Measurements from ENCODE around the gene RRAGC.

RRAGC gene, protein sequence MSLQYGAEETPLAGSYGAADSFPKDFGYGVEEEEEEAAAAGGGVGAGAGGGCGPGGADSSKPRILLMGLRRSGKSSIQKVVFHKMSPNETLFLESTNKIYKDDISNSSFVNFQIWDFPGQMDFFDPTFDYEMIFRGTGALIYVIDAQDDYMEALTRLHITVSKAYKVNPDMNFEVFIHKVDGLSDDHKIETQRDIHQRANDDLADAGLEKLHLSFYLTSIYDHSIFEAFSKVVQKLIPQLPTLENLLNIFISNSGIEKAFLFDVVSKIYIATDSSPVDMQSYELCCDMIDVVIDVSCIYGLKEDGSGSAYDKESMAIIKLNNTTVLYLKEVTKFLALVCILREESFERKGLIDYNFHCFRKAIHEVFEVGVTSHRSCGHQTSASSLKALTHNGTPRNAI

DNA sequence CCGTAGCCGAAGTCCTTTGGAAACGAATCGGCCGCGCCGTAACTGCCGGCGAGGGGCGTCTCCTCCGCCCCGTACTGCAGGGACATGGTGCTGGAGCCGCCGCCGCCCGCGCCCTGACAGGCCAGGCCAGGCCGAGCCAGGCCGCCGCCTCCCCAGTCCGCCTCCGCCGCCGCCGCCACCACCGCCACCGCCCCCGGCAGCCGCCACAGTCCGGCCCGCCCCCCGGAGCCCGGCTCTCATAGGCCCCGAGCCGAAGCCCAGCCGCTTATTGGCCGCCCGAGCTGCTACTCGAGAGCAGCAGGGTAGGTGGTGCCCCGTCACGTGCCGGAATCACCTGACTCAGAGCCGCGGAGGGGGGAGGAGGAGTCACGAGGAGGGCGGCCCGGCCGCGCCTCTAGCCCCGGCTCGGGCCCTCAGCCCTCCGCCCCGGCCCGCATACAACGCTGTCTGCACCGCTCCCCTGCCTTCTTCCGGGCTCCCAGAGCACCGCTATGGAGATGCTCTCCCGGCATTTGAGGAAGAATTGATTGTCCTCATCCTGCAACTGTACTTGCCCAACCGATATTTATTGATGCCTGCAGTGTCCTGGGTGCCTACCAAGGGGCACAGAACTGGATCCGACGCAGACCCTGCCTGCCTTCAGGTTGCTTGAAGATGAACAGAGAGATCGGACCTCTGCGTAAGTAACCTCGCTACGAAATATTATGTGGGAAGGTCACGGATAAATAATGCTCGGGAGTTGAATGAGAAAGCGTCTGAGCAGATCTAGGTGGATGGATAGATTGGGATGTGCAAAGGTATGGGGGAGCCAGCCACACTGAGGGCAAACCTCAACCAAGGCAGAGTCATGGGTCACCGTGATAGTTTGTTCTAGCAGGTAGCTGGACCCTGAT lies at the start of gene RRAGC:
TSS of gene RRAGC (minus strand) at position 212 of the 893 bp plus-strand sequence. CDS start at position 86, 126 bp downstream.
- peak; percentile 98 for DNase-seq (ENCODE audit: low read depth, low spot score)

DNA sequence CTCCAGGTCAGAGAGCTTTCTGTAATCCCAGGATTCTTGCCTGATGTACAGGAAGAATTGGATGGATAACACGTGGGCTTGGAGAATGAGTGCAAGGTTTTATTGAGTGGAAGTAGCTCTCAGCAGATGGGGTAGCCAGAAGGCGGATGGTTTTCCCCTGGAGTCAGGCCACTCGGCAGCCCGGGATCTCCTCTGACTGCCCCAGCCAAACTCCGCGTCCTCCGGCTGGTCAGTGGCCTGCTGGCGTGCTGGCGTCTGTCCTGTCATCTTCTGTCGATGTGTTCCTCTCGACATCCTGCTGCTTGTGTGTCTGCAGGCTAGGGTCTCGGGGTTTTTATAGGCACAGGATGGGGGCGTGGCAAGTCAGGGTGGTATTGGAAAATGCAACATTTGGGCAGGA lies 49.2 kb upstream of the RRAGC start:
- DNase-seq (ENCODE audit: low read depth, low spot score) = no peak

DNA sequence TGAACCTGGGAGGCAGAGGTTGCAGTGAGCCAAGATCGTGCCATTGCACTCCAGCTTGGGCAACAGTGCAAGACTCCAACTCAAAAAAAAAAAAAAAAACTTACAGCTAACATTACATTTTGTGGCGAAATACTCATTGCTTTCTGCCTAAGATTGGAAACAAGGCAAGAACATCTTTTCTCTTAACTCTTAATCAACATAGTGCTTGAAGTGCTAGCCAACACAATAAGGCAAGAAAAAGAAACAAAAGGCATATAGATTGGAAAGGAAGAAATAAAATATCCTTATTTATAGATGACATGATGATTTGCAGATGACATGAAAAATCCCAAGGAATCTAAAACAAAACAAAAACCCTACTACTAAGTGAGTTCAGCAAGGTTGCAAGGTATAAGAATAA lies 46.4 kb upstream of the RRAGC start:
- DNase-seq (ENCODE audit: low read depth, low spot score) = no peak

DNA sequence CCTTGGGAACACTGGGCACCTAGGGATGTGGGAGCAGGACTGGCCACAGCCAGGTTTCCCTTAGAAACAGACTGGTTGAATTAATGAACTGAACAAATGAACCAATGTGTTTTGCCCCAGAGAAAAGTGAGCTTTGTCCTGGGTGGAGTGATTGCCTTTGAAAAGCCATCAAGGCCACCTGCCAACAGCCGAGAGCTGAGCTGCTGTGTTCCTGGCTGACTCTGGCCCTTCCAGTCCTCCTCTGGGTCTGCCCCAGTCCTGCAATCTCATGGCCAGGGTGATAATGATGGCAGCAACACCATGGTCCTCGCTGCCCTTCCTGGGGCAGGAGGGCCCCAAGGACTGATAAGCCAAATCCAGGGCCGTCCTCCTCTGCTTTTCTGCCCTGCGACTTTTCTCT lies 40.0 kb upstream of the RRAGC start:
- no peak for DNase-seq (ENCODE audit: low read depth, low spot score)

DNA sequence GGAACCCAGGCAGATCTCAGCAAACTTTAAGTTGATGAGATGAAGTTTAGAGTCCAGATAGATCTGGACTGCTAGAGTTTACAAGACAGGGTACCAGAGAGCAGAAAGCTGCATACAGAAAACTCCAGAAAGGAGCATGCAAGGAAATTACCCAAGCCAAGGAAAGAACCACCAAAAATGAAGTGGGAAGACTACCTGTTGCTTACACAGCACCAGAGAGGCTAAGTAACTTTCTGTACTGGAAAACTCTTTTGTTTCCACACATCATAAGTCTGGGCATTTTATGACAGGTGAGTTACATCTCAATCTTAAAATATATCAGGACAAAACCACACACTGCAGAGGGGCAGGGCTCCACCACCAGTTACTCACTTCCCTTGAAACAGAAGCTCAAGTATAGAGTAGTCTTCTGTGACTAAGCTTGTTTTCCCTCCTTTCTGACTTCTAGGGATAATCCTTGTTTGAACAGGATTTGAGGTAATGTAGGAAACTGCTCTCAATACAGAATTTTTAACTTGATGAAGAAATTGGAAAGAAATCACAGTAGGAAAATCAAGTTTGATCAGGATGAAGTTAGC lies 39.2 kb upstream of the RRAGC start:
- DNase-seq (ENCODE audit: low read depth, low spot score) = no peak

DNA sequence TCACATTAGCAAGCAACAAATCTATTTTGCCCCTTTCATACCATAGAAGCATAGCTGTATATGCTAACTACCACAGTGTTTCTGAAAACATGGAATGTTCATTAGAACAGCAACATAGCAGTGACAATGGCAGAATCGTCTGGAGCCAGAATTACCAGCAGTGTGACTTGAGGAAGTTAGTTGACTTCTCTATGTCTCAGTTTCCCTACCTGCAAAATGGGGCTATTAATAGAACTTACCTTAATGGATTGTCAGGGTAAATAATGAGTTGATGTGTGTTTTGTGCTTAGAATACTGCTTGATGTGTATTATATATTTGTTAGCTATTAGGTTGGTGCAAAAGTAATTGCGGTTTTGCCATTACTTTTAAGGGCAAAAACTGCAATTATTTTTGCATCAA lies 36.6 kb upstream of the RRAGC start:
- DNase-seq (ENCODE audit: low read depth, low spot score) = no peak

DNA sequence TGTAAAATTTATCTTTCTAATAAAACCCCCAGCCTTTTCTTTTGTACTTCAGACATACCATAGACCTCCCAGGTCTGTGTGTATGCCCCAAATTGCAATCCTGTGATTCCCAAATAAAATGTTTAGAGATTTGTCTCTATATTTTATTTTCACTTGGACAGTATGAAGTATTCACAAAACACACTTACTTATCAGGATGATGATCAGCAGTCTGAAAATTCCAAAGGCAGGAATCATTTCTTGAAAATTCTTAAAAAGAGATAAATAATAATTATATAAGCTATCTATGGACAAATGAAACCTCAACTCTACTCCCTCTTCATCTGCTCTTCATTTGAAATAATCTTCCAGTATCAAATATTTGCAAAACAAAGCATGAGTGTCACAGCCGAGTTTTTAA lies 33.4 kb upstream of the RRAGC start:
- DNase-seq (ENCODE audit: low read depth, low spot score) = no peak

DNA sequence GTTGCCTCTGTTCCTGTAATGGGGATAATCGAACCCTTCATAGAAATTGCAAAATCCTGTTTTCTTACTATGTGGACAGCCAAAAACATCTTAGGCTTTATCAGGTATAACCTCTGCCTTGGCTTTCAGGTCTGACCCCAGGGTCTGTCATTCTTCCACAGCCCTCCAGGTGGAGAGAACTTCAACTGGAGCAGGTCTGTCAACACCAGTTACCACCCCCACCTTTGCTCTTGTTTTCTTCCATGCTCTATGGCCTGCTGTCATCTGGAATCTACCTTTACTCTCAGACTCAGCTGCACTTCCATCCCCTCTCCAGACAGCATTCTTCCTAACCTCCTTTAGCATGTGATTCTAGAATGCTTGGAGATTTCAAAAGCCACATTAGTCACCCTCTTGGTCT lies 32.2 kb upstream of the RRAGC start:
- DNase-seq (ENCODE audit: low read depth, low spot score) = peak; percentile 51

DNA sequence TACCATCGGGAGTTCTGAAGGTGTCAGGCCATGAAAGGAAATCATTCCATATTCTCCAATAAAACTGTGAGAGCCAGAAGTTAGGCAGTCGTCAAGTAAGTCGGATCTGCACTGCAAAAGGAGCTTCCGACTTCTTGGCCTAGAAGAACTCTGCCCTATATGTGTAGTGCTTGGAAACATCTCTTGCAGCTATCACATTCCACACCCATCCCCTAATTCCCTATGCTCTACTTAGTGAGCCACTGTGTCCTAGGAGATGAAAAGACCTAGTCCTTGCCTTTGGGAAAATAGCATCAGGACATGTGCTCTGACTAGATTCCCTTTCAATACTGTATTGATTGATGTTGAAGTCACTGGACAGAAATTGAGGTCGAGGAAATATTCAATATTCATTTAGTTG lies 30.0 kb upstream of the RRAGC start:
- no peak for DNase-seq (ENCODE audit: low read depth, low spot score)

DNA sequence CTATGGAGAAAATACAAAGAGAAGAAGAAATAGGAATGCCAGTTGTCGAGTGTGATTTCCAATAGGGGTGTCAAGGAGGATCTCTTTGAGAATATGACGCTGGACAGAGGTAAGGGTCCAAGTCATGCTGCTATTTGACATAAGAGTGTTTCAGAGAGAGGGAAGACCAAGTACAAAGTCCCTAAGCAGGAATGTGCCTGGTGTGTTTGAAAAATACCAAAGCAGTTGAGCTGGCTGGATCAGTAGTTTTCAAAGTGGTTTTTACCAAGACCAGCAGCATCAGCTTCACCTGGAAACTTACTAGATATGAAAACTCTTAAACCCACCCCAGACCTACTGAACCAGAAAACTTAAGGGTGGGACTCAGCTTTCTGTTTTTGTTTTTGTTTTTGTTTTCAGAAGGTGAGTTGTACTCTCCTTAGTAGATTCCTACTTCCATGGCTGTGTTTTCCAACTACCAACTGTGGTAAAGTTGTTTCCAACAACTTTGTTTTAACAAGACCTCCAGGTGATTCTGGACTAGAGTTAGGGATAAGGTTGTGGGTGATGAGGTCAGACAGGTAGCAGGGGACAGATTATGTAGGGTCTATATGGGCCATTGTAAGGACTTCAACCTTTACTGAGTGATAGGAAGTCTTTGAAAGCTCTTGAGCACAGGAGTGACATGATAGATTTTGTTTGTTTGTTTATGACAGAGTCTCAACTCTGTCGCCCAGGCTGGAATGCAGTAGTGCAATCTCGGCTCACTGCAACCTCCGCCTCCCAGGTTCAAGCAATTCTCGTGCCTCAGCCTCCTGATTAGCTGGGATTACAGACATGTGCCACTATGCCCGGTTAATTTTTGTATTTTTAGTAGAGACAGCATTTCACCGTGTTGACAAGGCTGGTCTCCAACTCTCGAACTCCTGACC lies 29.1 kb upstream of the RRAGC start:
- DNase-seq (ENCODE audit: low read depth, low spot score) = no peak

DNA sequence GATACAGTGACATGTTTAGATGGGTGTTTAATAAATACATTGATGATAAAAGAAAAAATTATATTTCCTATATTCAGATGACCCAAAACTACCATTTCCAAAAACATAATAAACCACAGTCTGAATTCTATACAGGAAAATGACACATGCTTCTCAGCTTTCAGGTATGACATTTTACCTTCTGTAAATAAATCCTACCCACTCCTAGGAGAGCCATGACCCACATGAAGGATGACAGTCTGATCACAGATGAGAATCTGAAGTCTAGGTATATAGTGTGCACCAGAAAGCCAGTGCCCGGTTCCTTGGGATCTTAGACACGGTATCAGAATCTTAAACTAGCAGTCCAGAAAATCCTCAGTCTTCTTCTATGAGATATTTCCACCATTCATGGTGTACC lies 25.5 kb upstream of the RRAGC start:
- DNase-seq (ENCODE audit: low read depth, low spot score) = no peak

DNA sequence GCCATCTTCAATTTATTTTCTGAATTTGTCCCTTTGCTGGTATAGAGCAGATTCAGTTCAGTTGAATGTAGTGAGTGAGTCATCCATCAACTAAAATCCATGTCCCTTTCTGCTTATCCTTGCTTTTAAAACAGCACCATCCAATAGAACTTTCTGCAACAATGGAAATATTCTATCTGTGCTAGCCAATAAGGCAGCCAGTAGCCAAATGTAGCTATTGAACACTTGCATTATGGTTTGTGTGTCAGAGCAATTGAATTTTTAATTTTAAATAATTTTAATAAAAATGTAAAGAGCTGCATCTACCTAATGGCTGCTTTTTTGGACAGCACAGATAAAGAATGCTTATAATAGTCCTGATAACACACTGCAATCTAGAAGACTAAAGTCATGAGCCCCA lies 21.9 kb upstream of the RRAGC start, which contains the start of gene GJA9:
TSS of gene GJA9 (minus strand) at position 101 of the 400 bp plus-strand sequence. CDS start 5,489 bp downstream, outside the sequence.
- DNase-seq (ENCODE audit: low read depth, low spot score) = no peak

DNA sequence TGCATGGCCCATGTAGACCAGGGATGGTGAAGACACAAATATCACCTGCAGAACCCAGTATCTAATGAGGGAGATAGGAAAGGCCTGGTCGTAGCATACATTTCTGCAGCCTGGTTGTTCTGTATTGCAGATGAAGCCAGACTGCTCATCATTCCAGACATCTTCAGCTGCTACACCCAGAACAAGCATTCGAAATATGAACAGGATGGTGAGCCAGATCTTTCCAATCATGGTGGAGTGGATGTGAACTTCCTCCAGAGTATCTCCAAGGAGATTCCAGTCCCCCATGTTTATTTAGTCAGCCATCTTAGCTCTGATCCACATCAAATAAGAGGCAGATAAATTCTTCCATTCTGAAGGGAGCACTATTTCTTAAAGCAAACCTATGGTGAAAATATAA lies 16.2 kb upstream of the RRAGC start:
- no peak for DNase-seq (ENCODE audit: low read depth, low spot score)

DNA sequence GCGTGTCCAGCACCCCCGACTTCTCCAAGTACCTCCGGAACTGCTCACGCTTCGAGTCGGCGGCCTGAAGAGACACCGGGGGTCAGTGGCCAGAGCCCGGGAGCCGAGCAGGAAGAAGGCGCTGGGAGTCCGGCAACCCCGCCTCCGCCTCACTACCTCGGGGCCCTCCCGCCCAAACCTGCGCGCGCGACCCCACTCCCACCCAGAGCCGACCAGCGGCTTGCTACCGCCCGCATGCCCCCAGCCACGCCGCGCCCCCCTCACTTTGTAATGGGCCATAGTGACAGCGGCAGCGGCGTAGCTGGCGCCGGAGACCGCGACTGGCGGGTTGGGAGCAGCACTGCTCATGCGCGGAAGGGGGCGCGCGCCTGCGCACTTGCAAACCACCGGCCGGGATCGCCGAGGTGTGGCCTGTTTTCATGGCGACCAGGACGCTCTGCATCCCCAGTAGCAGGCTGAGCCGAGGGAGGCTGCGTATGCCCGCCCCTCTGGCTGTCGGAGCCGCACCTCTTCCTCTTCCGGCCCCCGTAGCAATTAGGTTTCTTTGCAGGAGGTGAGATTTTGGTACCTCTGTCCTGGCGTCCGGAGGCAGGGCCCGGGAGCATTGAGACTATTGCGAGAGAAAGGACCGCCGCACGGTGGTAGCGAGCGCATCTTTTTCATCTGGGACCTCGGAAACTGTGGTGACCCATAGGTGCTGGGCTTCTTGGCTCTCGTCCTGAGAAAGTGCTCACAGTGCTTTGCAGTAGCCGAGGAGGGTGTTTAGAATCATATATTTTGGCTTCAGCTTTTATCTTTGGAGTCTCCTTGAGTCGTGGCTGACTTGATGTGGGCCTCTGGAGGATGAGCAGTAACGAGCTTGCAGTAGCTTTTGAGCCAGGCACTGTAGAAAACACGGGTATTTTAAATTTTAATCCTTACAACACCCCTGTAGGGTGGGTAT lies 13.7 kb upstream of the RRAGC start, which contains the start of gene MYCBP:
TSS of gene MYCBP (minus strand) at position 322 of the 943 bp plus-strand sequence. CDS start at position 279, 43 bp downstream.
- peak; percentile 98 for DNase-seq (ENCODE audit: low read depth, low spot score)

DNA sequence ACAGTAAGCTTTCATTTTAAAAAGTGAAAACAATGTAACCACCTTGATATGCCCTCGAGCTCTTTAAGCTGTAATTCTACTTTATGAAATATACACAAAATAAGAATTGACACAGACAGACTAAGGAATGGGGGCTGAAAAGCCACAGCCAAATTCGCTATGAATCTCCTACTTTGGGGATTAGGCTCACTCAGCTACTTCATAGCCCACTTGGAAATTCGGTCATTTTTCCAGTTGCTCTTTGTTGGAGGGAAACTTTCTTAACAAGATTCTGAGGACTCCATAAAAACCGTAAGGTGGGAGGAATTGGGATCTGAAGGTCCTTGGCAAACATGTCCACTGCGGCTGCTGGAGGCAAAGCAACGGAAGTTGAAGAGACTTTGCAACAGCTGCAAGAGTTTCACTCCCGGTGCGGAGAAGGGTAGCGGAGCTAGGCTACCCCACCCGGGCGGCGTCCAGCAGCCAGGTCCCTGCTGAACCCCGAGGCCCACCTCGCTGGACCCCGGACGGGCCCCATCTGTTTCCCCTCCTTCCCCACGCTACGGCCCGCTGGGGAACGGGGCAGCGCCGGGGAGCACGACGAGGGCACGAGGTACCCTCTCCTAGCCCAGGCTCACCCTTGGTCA lies 12.9 kb upstream of the RRAGC start:
- DNase-seq (ENCODE audit: low read depth, low spot score) = no peak

DNA sequence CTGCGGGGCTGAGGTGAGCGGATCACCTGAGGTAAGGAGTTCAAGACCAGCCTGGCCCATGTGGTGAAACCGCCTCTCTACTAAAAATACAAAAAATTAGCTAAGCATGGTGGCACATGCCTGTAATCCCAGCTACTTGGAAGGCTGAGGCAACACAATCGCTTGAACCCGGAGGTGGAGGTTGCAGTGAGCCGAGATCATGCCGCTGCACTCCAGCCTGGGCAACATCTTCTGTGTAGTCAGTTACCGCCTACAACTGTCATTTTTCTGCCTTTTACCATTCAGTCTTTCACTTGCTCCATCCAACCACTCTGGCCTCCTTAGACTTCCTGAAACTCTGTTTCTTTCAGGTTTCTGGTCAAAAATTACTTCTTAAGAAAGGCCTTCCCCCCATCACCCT lies 11.4 kb upstream of the RRAGC start:
- DNase-seq (ENCODE audit: low read depth, low spot score) = no peak

DNA sequence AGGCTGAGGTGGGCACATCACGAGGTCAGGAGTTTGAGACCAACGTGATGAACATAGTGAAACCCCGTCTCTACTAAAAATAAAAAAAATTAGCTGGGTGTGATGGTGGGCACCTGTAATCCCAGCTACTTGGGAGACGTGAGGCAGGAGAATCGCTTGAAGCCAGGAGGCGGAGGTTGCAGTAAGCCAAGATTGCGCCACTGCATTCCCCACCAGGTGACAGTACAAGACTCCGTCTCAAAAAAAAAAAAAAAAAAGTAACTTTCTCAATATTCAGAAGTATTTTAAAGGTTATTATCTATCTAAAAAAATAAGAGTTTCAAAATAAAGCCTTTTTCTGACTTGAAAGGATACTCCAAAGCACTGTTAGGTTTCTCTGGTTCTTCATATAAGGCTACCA lies 7.6 kb upstream of the RRAGC start:
- DNase-seq (ENCODE audit: low read depth, low spot score) = no peak

DNA sequence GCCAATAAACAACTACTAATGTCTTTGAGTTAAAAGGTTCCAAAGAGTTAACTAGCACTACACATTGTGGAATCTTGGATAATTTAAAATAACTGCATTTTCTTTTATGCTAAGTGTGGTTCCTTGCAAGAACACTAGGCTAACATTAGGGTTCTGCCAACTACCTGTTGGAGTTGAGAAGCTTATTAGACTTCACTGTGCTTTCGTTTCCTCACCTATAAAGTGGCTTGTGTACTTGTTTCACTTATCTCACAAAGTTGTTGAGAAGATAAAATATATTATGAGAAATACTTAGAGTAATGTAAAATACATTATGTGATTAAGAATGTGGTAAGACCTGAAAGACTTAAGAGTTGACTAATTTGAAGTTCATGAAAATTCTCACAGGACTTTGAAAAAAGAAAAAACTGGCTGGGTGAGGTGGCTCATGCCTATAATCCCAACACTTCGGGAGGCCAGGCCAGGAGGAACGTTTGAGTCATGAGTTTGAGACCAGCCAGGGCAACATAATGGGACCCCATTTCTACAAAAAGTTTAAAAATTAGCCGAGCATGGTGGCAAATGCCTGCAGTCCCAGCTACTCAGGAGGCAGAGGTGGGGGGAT lies 5.6 kb upstream of the RRAGC start:
- no peak for DNase-seq (ENCODE audit: low read depth, low spot score)

DNA sequence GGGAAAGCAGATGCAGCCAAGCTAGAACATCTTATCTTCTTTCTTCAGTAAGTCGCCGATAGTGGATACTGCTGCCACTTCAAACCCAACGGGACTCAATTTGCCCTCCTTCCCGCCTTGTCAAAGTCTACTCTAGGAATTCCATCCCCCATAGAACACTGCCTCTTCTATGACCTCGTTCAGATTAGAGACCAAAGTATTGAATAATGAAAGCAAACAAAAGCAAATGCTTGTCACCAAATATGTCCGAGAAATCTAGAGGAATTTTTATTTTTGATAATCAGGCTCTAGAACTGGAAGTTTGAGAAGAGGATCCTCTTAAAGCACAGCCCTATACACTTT lies 853 bp upstream of the RRAGC start:
- no peak for DNase-seq (ENCODE audit: low read depth, low spot score)

Data from ELF-1 (cell line).